ENCODE measurements around the gene IL13RA1.
"Not testable (repeated sequence)": the region's sequence is repeated elsewhere in the genome, so short reads cannot be mapped to it uniquely, and the experiment has no call there.

The IL13RA1 gene

GRCh38 chrX:118714521-118714920 is 12.9 kb upstream of the IL13RA1 start:
- Histone ChIP-seq H3K36me3 (ENCODE audit: control insufficient read depth, insufficient read depth, low read length) (no peaks in the 10 kb centered on the region), H3K27me3 (ENCODE audit: control insufficient read depth, insufficient read depth, low read length) (peaks cover 5% of the 10 kb centered on the region; the same call in 1 of the 2 replicates), H3K4me3 (ENCODE audit: low read depth, low read length) (no peak overlapping the region), H3K9me3 (ENCODE audit: control insufficient read depth, insufficient read depth, low read depth, low read length) (no peaks in the 10 kb centered on the region), H3K4me1 (ENCODE audit: control insufficient read depth, insufficient read depth, low read length) (no peaks in the 10 kb centered on the region; the same call in 1 of the 2 replicates), H3K9ac (ENCODE audit: low read length) (no peak overlapping the region), H3K27ac (ENCODE audit: low read depth, low read length) (no peak overlapping the region)

- not testable (repeated sequence) for H3K4me3 ChIP-seq (ENCODE audit: low read depth, low read length); H3K27ac ChIP-seq (ENCODE audit: low read depth, low read length); H3K27me3 ChIP-seq (ENCODE audit: control insufficient read depth, insufficient read depth, low read length); H3K9ac ChIP-seq (ENCODE audit: low read length); H3K36me3 ChIP-seq (ENCODE audit: control insufficient read depth, insufficient read depth, low read length); H3K9me3 ChIP-seq (ENCODE audit: control insufficient read depth, insufficient read depth, low read depth, low read length)
- peaks cover 11% of the 10 kb centered on the region for H3K4me1 ChIP-seq (ENCODE audit: control insufficient read depth, insufficient read depth, low read length)
Measured at GRCh38 chrX:118715917-118716316, 11.5 kb upstream of the IL13RA1 start.

- not testable (repeated sequence) for H3K4me3 ChIP-seq (ENCODE audit: low read depth, low read length); H3K36me3 ChIP-seq (ENCODE audit: control insufficient read depth, insufficient read depth, low read length); H3K9ac ChIP-seq (ENCODE audit: low read length); H3K9me3 ChIP-seq (ENCODE audit: control insufficient read depth, insufficient read depth, low read depth, low read length); H3K27ac ChIP-seq (ENCODE audit: low read depth, low read length)
- peaks cover 17% of the 10 kb centered on the region for H3K27me3 ChIP-seq (ENCODE audit: control insufficient read depth, insufficient read depth, low read length)
- peaks cover 14% of the 10 kb centered on the region for H3K4me1 ChIP-seq (ENCODE audit: control insufficient read depth, insufficient read depth, low read length)
Measured at GRCh38 chrX:118716833-118717232, 10.6 kb upstream of the IL13RA1 start.

GRCh38 chrX:118717678-118718391 is 9.6 kb upstream of the IL13RA1 start:
- Histone ChIP-seq H3K9me3 (ENCODE audit: control insufficient read depth, insufficient read depth, low read depth, low read length) (no peaks in the 10 kb centered on the region), H3K4me1 (ENCODE audit: control insufficient read depth, insufficient read depth, low read length) (peaks cover 14% of the 10 kb centered on the region), H3K27me3 (ENCODE audit: control insufficient read depth, insufficient read depth, low read length) (peaks cover 22% of the 10 kb centered on the region), H3K9ac (ENCODE audit: low read length) (no peak overlapping the region), H3K36me3 (ENCODE audit: control insufficient read depth, insufficient read depth, low read length) (no peaks in the 10 kb centered on the region), H3K27ac (ENCODE audit: low read depth, low read length) (no peak overlapping the region), H3K4me3 (ENCODE audit: low read depth, low read length) (no peak overlapping the region)

GRCh38 chrX:118718737-118719136 is 8.7 kb upstream of the IL13RA1 start:
- Histone ChIP-seq H3K36me3 (ENCODE audit: control insufficient read depth, insufficient read depth, low read length) (no peaks in the 10 kb centered on the region), H3K27me3 (ENCODE audit: control insufficient read depth, insufficient read depth, low read length) (peaks cover 31% of the 10 kb centered on the region), H3K9ac (ENCODE audit: low read length) (no peak overlapping the region), H3K4me1 (ENCODE audit: control insufficient read depth, insufficient read depth, low read length) (peaks cover 15% of the 10 kb centered on the region), H3K27ac (ENCODE audit: low read depth, low read length) (no peak overlapping the region), H3K9me3 (ENCODE audit: control insufficient read depth, insufficient read depth, low read depth, low read length) (no peaks in the 10 kb centered on the region), H3K4me3 (ENCODE audit: low read depth, low read length) (no peak overlapping the region)

GRCh38 chrX:118720058-118720707 is 7.2 kb upstream of the IL13RA1 start:
- Histone ChIP-seq H3K27me3 (ENCODE audit: control insufficient read depth, insufficient read depth, low read length) (peaks cover 38% of the 10 kb centered on the region), H3K4me3 (ENCODE audit: low read depth, low read length) (no peak overlapping the region), H3K4me1 (ENCODE audit: control insufficient read depth, insufficient read depth, low read length) (peaks cover 28% of the 10 kb centered on the region), H3K9me3 (ENCODE audit: control insufficient read depth, insufficient read depth, low read depth, low read length) (no peaks in the 10 kb centered on the region), H3K36me3 (ENCODE audit: control insufficient read depth, insufficient read depth, low read length) (no peaks in the 10 kb centered on the region), H3K9ac (ENCODE audit: low read length) (no peak overlapping the region), H3K27ac (ENCODE audit: low read depth, low read length) (no peak overlapping the region)

- no peaks in the 10 kb centered on the region for H3K36me3 ChIP-seq (ENCODE audit: control insufficient read depth, insufficient read depth, low read length)
- H3K4me1 ChIP-seq (ENCODE audit: control insufficient read depth, insufficient read depth, low read length) = peaks cover 47% of the 10 kb centered on the region
- no peak overlapping the region for H3K4me3 ChIP-seq (ENCODE audit: low read depth, low read length)
- no peaks in the 10 kb centered on the region for H3K9me3 ChIP-seq (ENCODE audit: control insufficient read depth, insufficient read depth, low read depth, low read length)
- peaks cover 53% of the 10 kb centered on the region for H3K27me3 ChIP-seq (ENCODE audit: control insufficient read depth, insufficient read depth, low read length)
- H3K27ac ChIP-seq (ENCODE audit: low read depth, low read length) = no peak overlapping the region
- H3K9ac ChIP-seq (ENCODE audit: low read length) = no peak overlapping the region
Measured at GRCh38 chrX:118723376-118723775, 4.0 kb upstream of the IL13RA1 start.

GRCh38 chrX:118724365-118724764 is 3.0 kb upstream of the IL13RA1 start:
- Histone ChIP-seq H3K27me3 (ENCODE audit: control insufficient read depth, insufficient read depth, low read length) (peaks cover 57% of the 10 kb centered on the region), H3K4me1 (ENCODE audit: control insufficient read depth, insufficient read depth, low read length) (peaks cover 56% of the 10 kb centered on the region), H3K4me3 (ENCODE audit: low read depth, low read length) (no peak overlapping the region), H3K27ac (ENCODE audit: low read depth, low read length) (no peak overlapping the region), H3K36me3 (ENCODE audit: control insufficient read depth, insufficient read depth, low read length) (no peaks in the 10 kb centered on the region), H3K9me3 (ENCODE audit: control insufficient read depth, insufficient read depth, low read depth, low read length) (no peaks in the 10 kb centered on the region), H3K9ac (ENCODE audit: low read length) (no peak overlapping the region)

- H3K27me3 ChIP-seq (ENCODE audit: control insufficient read depth, insufficient read depth, low read length) = peaks cover 62% of the 10 kb centered on the region
- no peak overlapping the region for H3K27ac ChIP-seq (ENCODE audit: low read depth, low read length)
- H3K9ac ChIP-seq (ENCODE audit: low read length) = no peak overlapping the region
- no peaks in the 10 kb centered on the region for H3K36me3 ChIP-seq (ENCODE audit: control insufficient read depth, insufficient read depth, low read length)
- no peak overlapping the region for H3K4me3 ChIP-seq (ENCODE audit: low read depth, low read length)
- H3K4me1 ChIP-seq (ENCODE audit: control insufficient read depth, insufficient read depth, low read length) = peaks cover 60% of the 10 kb centered on the region
- no peaks in the 10 kb centered on the region for H3K9me3 ChIP-seq (ENCODE audit: control insufficient read depth, insufficient read depth, low read depth, low read length)
Measured at GRCh38 chrX:118724775-118725174, 2.6 kb upstream of the IL13RA1 start.

- peaks cover 67% of the 10 kb centered on the region for H3K27me3 ChIP-seq (ENCODE audit: control insufficient read depth, insufficient read depth, low read length)
- no peaks in the 10 kb centered on the region for H3K9me3 ChIP-seq (ENCODE audit: control insufficient read depth, insufficient read depth, low read depth, low read length)
- H3K36me3 ChIP-seq (ENCODE audit: control insufficient read depth, insufficient read depth, low read length) = no peaks in the 10 kb centered on the region
- no peak overlapping the region for H3K9ac ChIP-seq (ENCODE audit: low read length)
- peaks cover 59% of the 10 kb centered on the region for H3K4me1 ChIP-seq (ENCODE audit: control insufficient read depth, insufficient read depth, low read length)
- no peak overlapping the region for H3K4me3 ChIP-seq (ENCODE audit: low read depth, low read length)
- no peak overlapping the region for H3K27ac ChIP-seq (ENCODE audit: low read depth, low read length)
Measured at GRCh38 chrX:118726396-118726795, 1.0 kb upstream of the IL13RA1 start.

- Histone ChIP-seq H3K9me3 (ENCODE audit: control insufficient read depth, insufficient read depth, low read depth, low read length) (no peaks in the 10 kb centered on the region; the same call in 1 of the 2 replicates), H3K9ac (ENCODE audit: low read length) (peak overlapping the region; percentile 77), H3K36me3 (ENCODE audit: control insufficient read depth, insufficient read depth, low read length) (no peaks in the 10 kb centered on the region), H3K4me1 (ENCODE audit: control insufficient read depth, insufficient read depth, low read length) (peaks cover 59% of the 10 kb centered on the region), H3K27ac (ENCODE audit: low read depth, low read length) (peak overlapping the region; percentile 69; the same call in 1 of the 2 replicates), H3K27me3 (ENCODE audit: control insufficient read depth, insufficient read depth, low read length) (peaks cover 58% of the 10 kb centered on the region), H3K4me3 (ENCODE audit: low read depth, low read length) (peak overlapping the region; percentile 77)
Measured at GRCh38 chrX:118727686-118728339, 407 bp downstream of the IL13RA1 start.
